ENCODE data around the gene ADAMTSL3.

GRCh38 chr15:83880529-83880928 is 226.6 kb downstream of the ADAMTSL3 start:
- no peak for TF ChIP-seq EZH2 (IDR thresholded peaks at IDR 0.05)
- TF ChIP-seq, protein P1, sequence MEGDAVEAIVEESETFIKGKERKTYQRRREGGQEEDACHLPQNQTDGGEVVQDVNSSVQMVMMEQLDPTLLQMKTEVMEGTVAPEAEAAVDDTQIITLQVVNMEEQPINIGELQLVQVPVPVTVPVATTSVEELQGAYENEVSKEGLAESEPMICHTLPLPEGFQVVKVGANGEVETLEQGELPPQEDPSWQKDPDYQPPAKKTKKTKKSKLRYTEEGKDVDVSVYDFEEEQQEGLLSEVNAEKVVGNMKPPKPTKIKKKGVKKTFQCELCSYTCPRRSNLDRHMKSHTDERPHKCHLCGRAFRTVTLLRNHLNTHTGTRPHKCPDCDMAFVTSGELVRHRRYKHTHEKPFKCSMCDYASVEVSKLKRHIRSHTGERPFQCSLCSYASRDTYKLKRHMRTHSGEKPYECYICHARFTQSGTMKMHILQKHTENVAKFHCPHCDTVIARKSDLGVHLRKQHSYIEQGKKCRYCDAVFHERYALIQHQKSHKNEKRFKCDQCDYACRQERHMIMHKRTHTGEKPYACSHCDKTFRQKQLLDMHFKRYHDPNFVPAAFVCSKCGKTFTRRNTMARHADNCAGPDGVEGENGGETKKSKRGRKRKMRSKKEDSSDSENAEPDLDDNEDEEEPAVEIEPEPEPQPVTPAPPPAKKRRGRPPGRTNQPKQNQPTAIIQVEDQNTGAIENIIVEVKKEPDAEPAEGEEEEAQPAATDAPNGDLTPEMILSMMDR (IDR thresholded peaks at IDR 0.05), result no peak
